GM23248 (cell line): Measurements from ENCODE around the gene SLC6A11.

Experiments
- EZH2 ChIP-seq: fragments of 200-600 bp; sonication (generic); IDR thresholded peaks from 2 replicates; pipeline ENCODE4 v1.6.1; 2018; ENCODE audit warnings: antibody characterized with exemption, mild to moderate bottlenecking; ENCODE audit not compliant: insufficient read depth, poor library complexity, severe bottlenecking
- EZH2phosphoT487 ChIP-seq: fragments of 200-600 bp; sonication (generic); IDR thresholded peaks from 2 replicates; pipeline ENCODE4 v1.6.1; 2018; ENCODE audit warnings: antibody characterized with exemption, moderate library complexity, mild to moderate bottlenecking, low read depth; ENCODE audit not compliant: insufficient read depth

DNA sequence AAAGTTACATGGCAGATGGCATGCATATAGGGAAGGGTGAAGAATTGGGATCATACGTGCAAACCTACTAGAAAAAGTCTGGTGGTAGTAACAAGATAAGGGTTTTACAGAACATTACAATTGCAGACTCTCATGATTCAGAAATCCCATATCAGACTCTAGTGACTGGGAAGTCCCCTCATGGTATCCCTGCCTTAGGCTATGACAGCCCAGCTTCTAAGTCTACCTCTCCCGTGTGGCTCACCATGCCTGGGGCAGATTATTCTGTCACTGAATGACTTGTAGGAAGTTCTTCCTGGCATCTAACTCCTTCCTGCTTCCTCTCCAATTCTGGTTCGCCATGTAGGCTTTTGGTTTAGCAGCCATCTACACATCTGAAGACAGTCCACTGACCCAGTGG, 5.7 kb upstream of the SLC6A11 start:
- TF ChIP-seq EZH2phosphoT487 (no peak), EZH2 (no peak)
